ENCODE results near the gene TMEM245. TPM values are rescaled to one million over a fixed set of nuclear protein-coding genes. Genes with fewer than 3 reads are reported as not detected.

TMEM245 gene
- total and polyA plus RNA-seq, 2 donors (not counting 3 experiments of a cell fraction or from before 2014, with no cell fraction given) = 44.2 to 48.0 TPM

- intact Hi-C loops (cut with micrococcal nuclease) (no loop called here), dilution Hi-C loops (cut with MboI; ENCODE audit: extremely low pct_ligation_motif_present, low sequenced_read_pairs) (no loop called here)
- no peaks in the 10 kb centered on the region for H3K79me2 ChIP-seq (ENCODE audit: control insufficient read depth, insufficient read depth, low read length)
- no peak for DNase-seq (ENCODE audit: low read depth, low spot score)
- no peak overlapping the region for H3K9ac ChIP-seq (replicated peaks; ENCODE audit: extremely low read depth, insufficient read depth, low read length)
- no peak overlapping the region for H2AFZ ChIP-seq (ENCODE audit: low read depth, low read length)
- no peaks in the 10 kb centered on the region for H3K9me1 ChIP-seq (replicated peaks; ENCODE audit: control insufficient read depth, extremely low read depth, insufficient read depth, low read length)
- peaks cover 0 to 7% of the 10 kb centered on the region in 2 experiments for H3K27me3 ChIP-seq (ENCODE audit: control insufficient read depth in 2 of 2, insufficient read depth in 2 of 2, low read length in 2 of 2)
- BruUV-seq (replicated peaks) = no TSS peak
- no peaks in the 10 kb centered on the region for H3K36me3 ChIP-seq (ENCODE audit: control insufficient read depth in 2 of 2, extremely low read depth in 1 of 2, insufficient read depth in 2 of 2, low read length in 2 of 2)
- no peaks in the 10 kb centered on the region for H4K20me1 ChIP-seq (replicated peaks; ENCODE audit: control insufficient read depth, extremely low read depth, insufficient read depth, low read length)
- ChIA-PET POLR2A (no interaction called here), CTCF (no interaction called here)
- H3K4me3 ChIP-seq (replicated peaks in 1 of 3; ENCODE audit: insufficient read depth in 1 of 3, low read depth in 1 of 3, low read length in 3 of 3) = no peak overlapping the region
- no peak overlapping the region for H3K4me2 ChIP-seq (ENCODE audit: insufficient read depth, low read length)
- no peak overlapping the region for H3K27ac ChIP-seq (ENCODE audit: insufficient read depth, low read depth, low read length)
- H3K9me3 ChIP-seq (replicated peaks; ENCODE audit: control insufficient read depth, insufficient read depth, low read length) = no peaks in the 10 kb centered on the region
- no peaks in the 10 kb centered on the region for H3K4me1 ChIP-seq (ENCODE audit: control insufficient read depth, extremely low read depth, insufficient read depth, low read length)
- no peak for FAIRE-seq
- TF ChIP-seq JUN (IDR thresholded peaks at IDR 0.05; ENCODE audit: borderline replicate concordance, insufficient read depth, insufficient read length, low read depth) (no peak), POLR2AphosphoS5 (IDR thresholded peaks at IDR 0.05; ENCODE audit: insufficient read depth, low read depth, low read length) (no peak), MAX (IDR thresholded peaks at IDR 0.05; ENCODE audit: insufficient read depth, insufficient read length) (no peak), FOS (IDR thresholded peaks at IDR 0.05; ENCODE audit: borderline replicate concordance, insufficient read depth, low read length) (no peak), GATA2 (IDR thresholded peaks at IDR 0.05; ENCODE audit: insufficient read depth, insufficient read length, low read depth, low read length) (no peak), POLR2A (IDR thresholded peaks at IDR 0.05; ENCODE audit: low read depth, low read length) (no peak), MYC (IDR thresholded peaks at IDR 0.05; ENCODE audit: low read depth, low read length) (no peak), EZH2 (IDR thresholded peaks at IDR 0.05; ENCODE audit: borderline replicate concordance, low read depth, low read length, severe bottlenecking) (no peak), CTCF (IDR thresholded peaks at IDR 0.05; ENCODE audit: extremely low read depth in 1 of 2, insufficient read depth in 1 of 2, low read depth in 1 of 2, low read length in 2 of 2) (no peak)
Measured at GRCh38 chr9:109156708-109157107, 37.0 kb upstream of the TMEM245 start.
